ENCODE results near the gene MC1R.

DNA sequence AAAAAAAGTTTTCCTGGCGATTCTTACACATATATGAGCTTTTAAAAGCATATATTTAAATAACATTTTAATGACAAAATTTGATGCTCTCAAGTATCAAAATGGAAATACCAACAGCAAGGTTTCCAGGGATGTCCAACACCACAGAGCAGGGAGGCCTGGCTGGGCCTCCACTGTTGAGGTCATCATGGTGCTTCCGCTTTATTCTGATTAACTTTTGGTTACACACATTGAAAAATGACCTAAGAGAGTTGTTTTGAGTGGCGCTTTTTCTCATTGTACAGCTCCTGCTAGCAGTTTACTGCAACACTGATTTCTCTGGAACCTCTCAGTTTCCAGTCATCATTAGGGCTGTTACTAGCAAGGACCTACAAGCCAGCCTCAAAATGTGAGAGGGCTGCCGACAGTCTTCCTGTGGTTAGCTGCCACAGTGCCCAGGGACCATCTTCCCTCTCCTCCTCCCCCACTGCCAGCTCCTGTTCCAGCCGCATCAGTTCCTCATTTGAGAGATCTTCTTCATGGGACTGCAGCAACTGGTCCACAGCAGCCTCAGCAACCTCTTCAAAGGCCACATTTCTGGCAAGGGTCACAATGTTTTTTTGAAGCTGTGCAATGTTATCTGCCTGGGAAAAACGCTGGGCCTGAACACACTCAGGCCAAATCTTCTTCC, 51.2 kb downstream of the MC1R start:
- TF ChIP-seq, protein P1, sequence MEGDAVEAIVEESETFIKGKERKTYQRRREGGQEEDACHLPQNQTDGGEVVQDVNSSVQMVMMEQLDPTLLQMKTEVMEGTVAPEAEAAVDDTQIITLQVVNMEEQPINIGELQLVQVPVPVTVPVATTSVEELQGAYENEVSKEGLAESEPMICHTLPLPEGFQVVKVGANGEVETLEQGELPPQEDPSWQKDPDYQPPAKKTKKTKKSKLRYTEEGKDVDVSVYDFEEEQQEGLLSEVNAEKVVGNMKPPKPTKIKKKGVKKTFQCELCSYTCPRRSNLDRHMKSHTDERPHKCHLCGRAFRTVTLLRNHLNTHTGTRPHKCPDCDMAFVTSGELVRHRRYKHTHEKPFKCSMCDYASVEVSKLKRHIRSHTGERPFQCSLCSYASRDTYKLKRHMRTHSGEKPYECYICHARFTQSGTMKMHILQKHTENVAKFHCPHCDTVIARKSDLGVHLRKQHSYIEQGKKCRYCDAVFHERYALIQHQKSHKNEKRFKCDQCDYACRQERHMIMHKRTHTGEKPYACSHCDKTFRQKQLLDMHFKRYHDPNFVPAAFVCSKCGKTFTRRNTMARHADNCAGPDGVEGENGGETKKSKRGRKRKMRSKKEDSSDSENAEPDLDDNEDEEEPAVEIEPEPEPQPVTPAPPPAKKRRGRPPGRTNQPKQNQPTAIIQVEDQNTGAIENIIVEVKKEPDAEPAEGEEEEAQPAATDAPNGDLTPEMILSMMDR (conservative IDR thresholded peaks at IDR 0.05; ENCODE audit: low read depth, low read length) = no peak
- no peak for TF ChIP-seq EZH2 (IDR thresholded peaks at IDR 0.05; ENCODE audit: borderline replicate concordance, low read depth, low read length, poor library complexity, severe bottlenecking)
